H1 (cell line): Measurements from ENCODE around the gene LRRC61. TPM values are rescaled to one million over a fixed set of nuclear protein-coding genes. Genes with fewer than 3 reads are reported as not detected.

Experiments
- ASH2L ChIP-seq: fragments of 200-600, 300-600 bp; sonication (generic); IDR thresholded peaks from one replicate; pipeline ENCODE4 v1.7.1; 2017; ENCODE audit warnings: low read length
- CBX5 ChIP-seq: fragments of 300-800, 300-1000 bp; sonication (generic); IDR thresholded peaks from 2 replicates; pipeline ENCODE4 v1.7.1; 2016; ENCODE audit warnings: antibody characterized with exemption, low read length, low read depth
- CBX8 ChIP-seq: fragments of 300-800, 300-1000 bp; sonication (generic); IDR thresholded peaks from 2 replicates; pipeline ENCODE4 v1.7.1; 2016; ENCODE audit warnings: low read depth, low read length, borderline replicate concordance
- CHD1 ChIP-seq: IDR thresholded peaks from 2 replicates; pipeline ENCODE4 v1.6.1; 2012; ENCODE audit warnings: low read depth, low read length, improper control_type of control experiment
- CTBP2 ChIP-seq: IDR thresholded peaks from 2 replicates; pipeline ENCODE4 v1.7.0; 2011; ENCODE audit warnings: borderline replicate concordance, mild to moderate bottlenecking, moderate library complexity, mixed read lengths, low read length; ENCODE audit not compliant: insufficient read depth, insufficient read length
- EGR1 ChIP-seq: IDR thresholded peaks from 2 replicates; pipeline ENCODE4 v1.6.1; 2011; ENCODE audit warnings: low read depth, low read length, borderline replicate concordance
- GABPA ChIP-seq: IDR thresholded peaks from 2 replicates; pipeline ENCODE4 v1.6.1; 2011; ENCODE audit warnings: mild to moderate bottlenecking, low read length, moderate library complexity, borderline replicate concordance; ENCODE audit not compliant: insufficient read depth
- JUND ChIP-seq: IDR thresholded peaks from 2 replicates; pipeline ENCODE4 v1.6.1; 2011; ENCODE audit warnings: mild to moderate bottlenecking, improper control_type of control experiment, low read length
- SIRT6 ChIP-seq: IDR thresholded peaks from one replicate; pipeline ENCODE4 v1.7.1; 2012; ENCODE audit warnings: low read length, inconsistent platforms
- SIX5 ChIP-seq: IDR thresholded peaks from 2 replicates; pipeline ENCODE4 v1.6.1; 2011; ENCODE audit warnings: mild to moderate bottlenecking, low read depth, low read length
- SP1 ChIP-seq: IDR thresholded peaks from 2 replicates; pipeline ENCODE4 v1.6.1; 2011; ENCODE audit warnings: low read depth, low read length
- SRF ChIP-seq: IDR thresholded peaks from 2 replicates; pipeline ENCODE4 v1.6.1; 2011; ENCODE audit warnings: mild to moderate bottlenecking, low read depth, low read length, moderate library complexity
- SUZ12 ChIP-seq: fragments of 200-600 bp; sonication (generic); IDR thresholded peaks from 2 replicates; pipeline ENCODE4 v1.6.1; 2012; ENCODE audit warnings: mild to moderate bottlenecking, inconsistent platforms, low read length, moderate library complexity, mixed read lengths
- TAF1 ChIP-seq: IDR thresholded peaks from 2 replicates; pipeline ENCODE4 v1.6.1; 2011; ENCODE audit warnings: mild to moderate bottlenecking, low read depth, low read length
- TAF7 ChIP-seq: optimal IDR thresholded peaks from 2 replicates; pipeline ENCODE3; 2011; ENCODE audit warnings: low read depth, mild to moderate bottlenecking, inconsistent platforms, low read length, moderate library complexity, borderline replicate concordance
- TEAD4 ChIP-seq: IDR thresholded peaks from 2 replicates; pipeline ENCODE4 v1.6.1; 2012; ENCODE audit warnings: low read depth, low read length, inconsistent platforms, mixed read lengths
- polyA plus RNA-seq, 7 experiments: library from polyadenylated mRNA; depleted of rRNA in 3 of 7; stranded (reverse) in 5 of 7; unstranded in 2 of 7; fragments of >200 nt in 5 of 7; fragments of 200-250 nt in 2 of 7; gene quantifications; 1 replicate in 5 of 7; 2 replicates in 1 of 7; 4 replicates in 1 of 7; pipeline versions ENCODE4 v1.2.1 to v1.2.3, GENCODE V29; 2011 to 2013; ENCODE audit warnings: missing spikeins in 2 of 7, mixed read lengths in 2 of 7
- total RNA-seq: library from RNA; stranded (reverse); fragmentation: NEBNext Ultra II Directional; extraction: Animal tissue kit (Norgen Biotek cat#: 25700); gene quantifications from 2 replicates; pipeline ENCODE4 v1.2.1, GENCODE V29; 2021
- TF ChIP-seq, protein P1 (sequence below): IDR thresholded peaks from 2 replicates; pipeline ENCODE4 v1.6.1; 2012; ENCODE audit warnings: inconsistent platforms
- TF ChIP-seq, protein P2 (sequence below), 3 experiments: IDR thresholded peaks; 1 replicate in 2 of 3; 2 replicates in 1 of 3; pipeline versions ENCODE4 v1.5.1 to v1.6.1; 2011; ENCODE audit warnings: low read length in 3 of 3, mild to moderate bottlenecking in 3 of 3, inconsistent platforms in 2 of 3, low read depth in 1 of 3, moderate library complexity in 1 of 3; ENCODE audit not compliant: insufficient read depth in 1 of 3; ENCODE audit errors: control extremely low read depth in 1 of 3
- TF ChIP-seq, protein P3 (sequence below): IDR thresholded peaks from 2 replicates; pipeline ENCODE4 v1.6.1; 2012; ENCODE audit warnings: low read length, inconsistent platforms

LRRC61 gene
- total and polyA plus RNA-seq, 2 of the 8 experiments (the other 6 are each of a cell fraction or from before 2014, with no cell fraction given), result 0.73 to 44.8 TPM

DNA sequence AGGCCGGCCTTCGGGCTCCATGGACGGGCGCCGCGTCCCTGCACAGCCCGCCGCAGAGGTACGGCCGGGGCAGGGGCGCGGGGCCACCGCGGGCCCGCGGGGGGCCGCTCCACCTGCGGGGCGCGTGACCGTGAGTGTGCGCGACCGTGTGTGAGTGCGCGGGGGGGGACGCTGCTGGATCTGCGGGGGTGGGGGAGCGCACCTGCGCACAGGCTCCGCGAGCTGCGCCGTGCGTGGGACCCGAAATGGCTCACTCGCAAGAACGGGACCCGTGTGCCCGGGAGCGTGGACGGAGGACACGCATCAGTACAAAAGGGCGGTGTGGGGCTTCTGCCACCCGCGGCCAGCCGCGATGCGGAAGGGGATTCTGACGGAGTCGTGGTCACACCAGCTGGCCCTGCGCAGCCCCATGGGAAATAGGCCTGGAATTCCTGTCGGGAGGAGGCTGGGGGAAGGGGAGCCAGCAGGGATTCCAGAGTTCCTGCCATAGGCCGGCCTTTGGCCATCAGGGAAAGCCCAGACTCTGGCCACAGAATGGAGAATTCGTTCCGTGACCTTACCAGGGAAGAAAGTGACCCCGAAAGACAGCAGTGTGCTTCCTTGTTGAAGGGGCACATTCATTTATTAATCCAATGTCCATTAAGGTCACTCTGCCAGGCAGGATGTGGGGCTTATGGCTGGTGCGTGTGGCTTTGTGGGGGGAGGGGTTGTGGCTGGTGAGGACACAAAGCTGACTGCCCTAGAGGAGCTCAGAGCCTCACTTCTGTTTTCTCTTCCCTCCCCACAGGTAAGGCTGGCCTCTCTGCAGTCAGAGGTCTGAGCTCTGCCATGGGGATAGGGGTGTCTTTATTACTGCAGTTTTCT, 46.0 kb downstream of the LRRC61 start (continued):
- TF ChIP-seq SRF, result no peak
- no peak; the same call in 1 of the 2 replicates for TF ChIP-seq EGR1
- TF ChIP-seq, protein P1, sequence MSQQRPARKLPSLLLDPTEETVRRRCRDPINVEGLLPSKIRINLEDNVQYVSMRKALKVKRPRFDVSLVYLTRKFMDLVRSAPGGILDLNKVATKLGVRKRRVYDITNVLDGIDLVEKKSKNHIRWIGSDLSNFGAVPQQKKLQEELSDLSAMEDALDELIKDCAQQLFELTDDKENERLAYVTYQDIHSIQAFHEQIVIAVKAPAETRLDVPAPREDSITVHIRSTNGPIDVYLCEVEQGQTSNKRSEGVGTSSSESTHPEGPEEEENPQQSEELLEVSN, result no peak
- TF ChIP-seq SUZ12, result no peak
- TF ChIP-seq TAF7, result peak; percentile 19
- TF ChIP-seq TAF1, result 0 out of 2 replicates have a peak, but pooled peaks have one; percentile 49
- peak; percentile 65 for TF ChIP-seq SP1
- TF ChIP-seq CHD1, result no peak
- TF ChIP-seq SIX5, result no peak
- TF ChIP-seq, protein P2, sequence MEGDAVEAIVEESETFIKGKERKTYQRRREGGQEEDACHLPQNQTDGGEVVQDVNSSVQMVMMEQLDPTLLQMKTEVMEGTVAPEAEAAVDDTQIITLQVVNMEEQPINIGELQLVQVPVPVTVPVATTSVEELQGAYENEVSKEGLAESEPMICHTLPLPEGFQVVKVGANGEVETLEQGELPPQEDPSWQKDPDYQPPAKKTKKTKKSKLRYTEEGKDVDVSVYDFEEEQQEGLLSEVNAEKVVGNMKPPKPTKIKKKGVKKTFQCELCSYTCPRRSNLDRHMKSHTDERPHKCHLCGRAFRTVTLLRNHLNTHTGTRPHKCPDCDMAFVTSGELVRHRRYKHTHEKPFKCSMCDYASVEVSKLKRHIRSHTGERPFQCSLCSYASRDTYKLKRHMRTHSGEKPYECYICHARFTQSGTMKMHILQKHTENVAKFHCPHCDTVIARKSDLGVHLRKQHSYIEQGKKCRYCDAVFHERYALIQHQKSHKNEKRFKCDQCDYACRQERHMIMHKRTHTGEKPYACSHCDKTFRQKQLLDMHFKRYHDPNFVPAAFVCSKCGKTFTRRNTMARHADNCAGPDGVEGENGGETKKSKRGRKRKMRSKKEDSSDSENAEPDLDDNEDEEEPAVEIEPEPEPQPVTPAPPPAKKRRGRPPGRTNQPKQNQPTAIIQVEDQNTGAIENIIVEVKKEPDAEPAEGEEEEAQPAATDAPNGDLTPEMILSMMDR (IDR thresholded peaks at IDR 0.05; ENCODE audit: control extremely low read depth in 1 of 3, insufficient read depth in 1 of 3, low read depth in 1 of 3, low read length in 3 of 3), result no peak
- no peak for TF ChIP-seq GABPA
- no peak for TF ChIP-seq CBX5
- TF ChIP-seq CBX8, result no peak
- no peak; the same call in 1 of the 2 replicates for TF ChIP-seq JUND
- TF ChIP-seq, protein P3, sequence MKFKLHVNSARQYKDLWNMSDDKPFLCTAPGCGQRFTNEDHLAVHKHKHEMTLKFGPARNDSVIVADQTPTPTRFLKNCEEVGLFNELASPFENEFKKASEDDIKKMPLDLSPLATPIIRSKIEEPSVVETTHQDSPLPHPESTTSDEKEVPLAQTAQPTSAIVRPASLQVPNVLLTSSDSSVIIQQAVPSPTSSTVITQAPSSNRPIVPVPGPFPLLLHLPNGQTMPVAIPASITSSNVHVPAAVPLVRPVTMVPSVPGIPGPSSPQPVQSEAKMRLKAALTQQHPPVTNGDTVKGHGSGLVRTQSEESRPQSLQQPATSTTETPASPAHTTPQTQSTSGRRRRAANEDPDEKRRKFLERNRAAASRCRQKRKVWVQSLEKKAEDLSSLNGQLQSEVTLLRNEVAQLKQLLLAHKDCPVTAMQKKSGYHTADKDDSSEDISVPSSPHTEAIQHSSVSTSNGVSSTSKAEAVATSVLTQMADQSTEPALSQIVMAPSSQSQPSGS, result no peak; the same call in 1 of the 2 replicates
- peak; percentile 21 for TF ChIP-seq CTBP2
- no peak for TF ChIP-seq SIRT6
- peak; percentile 92 for TF ChIP-seq ASH2L
- TF ChIP-seq TEAD4, result peak; percentile 97
